NCI-H526 treated with DMSO at 0.1 percent for 48 hours (cell line): ENCODE measurements around the gene G0S2.
A peak's percentile ranks its signal among the peaks of the same experiment; 100 is the strongest.
"Not testable (repeated sequence)": the region's sequence is repeated elsewhere in the genome, so short reads cannot be mapped to it uniquely, and the experiment has no call there.

ENCODE experiments used
- DNase-seq: peaks from one replicate; lab custom pipeline; 2025; lab: John Stamatoyannopoulos, UW

The G0S2 gene

GRCh38 chr1:209678981-209679539, 3.8 kb downstream of the G0S2 start:
- DNase-seq = no peak

GRCh38 chr1:209685821-209686220, 10.6 kb downstream of the G0S2 start:
- DNase-seq = no peak

DNA sequence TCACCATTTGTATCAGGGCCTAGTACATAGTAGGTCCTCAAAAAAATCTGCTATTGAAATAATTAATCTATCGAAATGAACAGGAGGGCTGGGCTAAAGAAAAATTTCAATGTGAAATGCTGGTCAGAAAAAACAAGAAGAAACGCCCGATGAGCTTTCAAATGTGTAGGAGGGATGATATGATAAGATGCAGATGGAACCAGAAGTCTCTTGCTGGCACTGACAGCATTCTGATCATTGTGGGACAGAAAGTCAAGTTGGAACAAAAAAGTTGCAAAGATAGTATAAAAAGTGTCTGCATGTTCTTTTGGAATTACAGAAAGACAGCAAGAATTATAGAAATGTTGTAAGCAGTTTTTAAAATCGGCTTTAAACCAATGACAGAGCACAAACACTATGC, 11.1 kb downstream of the G0S2 start:
- no peak for DNase-seq

GRCh38 chr1:209688746-209689234, 13.6 kb downstream of the G0S2 start:
- DNase-seq = no peak

- no peak for DNase-seq
Measured at GRCh38 chr1:209689477-209689876, 14.3 kb downstream of the G0S2 start.

DNA sequence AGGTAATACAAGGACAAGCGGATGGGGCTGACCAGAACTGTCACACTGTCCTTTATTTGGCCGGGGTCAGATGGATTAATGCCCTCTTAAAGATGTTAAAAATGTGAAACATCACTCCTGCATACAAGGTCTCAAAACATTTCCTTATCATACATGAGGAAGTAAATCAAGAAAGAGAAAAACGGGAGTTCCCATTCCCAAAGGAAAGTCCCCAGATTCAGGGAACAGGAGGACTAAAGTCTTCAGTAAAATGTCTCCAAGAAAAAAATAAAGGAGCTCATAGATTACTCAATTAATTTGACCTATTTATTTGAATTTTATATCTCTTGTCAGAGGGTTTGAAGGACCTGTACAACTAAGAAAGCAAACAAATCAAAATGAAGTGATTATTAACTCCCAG, 16.0 kb downstream of the G0S2 start:
- no peak for DNase-seq

DNA sequence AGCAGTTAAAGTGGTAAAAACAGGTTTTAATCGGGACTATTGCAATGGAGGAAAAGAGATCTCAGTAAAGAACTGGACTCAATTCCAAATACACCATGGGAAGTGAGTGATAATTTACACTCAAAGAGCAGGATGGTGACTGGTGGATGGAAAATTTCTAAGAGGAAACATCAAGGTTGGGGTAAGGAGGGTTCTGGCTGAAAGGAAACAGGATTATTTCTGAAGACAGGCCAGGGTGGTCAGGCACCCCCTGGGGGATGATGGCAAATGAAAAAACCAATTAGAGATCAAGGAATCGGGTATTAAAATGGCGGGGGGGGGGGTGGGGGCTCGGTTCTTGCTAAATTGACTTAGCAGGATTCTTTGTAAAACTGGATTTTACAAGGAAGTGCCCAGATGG, 17.1 kb downstream of the G0S2 start:
- no peak for DNase-seq

- peak; percentile 36 for DNase-seq
Measured at GRCh38 chr1:209692745-209693504, 17.7 kb downstream of the G0S2 start.

DNA sequence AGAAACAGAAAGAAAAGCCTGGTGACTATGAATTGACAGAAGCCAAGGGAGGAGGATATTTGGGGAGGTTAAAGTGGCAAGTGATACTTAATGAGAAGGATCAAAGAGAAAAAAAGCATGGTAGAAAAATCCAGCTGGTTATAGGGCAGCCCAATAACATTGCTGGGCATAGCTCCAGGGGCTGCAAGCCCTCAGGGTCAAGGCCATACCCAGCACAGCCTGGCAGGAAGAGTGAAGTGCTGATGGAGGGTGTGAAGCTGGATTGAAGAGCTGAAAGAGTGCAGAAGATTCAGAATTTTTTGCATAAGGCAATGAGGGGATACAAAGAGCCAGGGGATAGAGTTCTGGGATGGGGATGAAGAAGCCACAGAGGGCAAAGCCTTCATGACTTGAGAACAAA, 21.5 kb downstream of the G0S2 start:
- DNase-seq = no peak

- no peak for DNase-seq
Measured at GRCh38 chr1:209697126-209697525, 21.9 kb downstream of the G0S2 start.

- not testable (repeated sequence) for DNase-seq
Measured at GRCh38 chr1:209700686-209701085, 25.5 kb downstream of the G0S2 start.

DNA sequence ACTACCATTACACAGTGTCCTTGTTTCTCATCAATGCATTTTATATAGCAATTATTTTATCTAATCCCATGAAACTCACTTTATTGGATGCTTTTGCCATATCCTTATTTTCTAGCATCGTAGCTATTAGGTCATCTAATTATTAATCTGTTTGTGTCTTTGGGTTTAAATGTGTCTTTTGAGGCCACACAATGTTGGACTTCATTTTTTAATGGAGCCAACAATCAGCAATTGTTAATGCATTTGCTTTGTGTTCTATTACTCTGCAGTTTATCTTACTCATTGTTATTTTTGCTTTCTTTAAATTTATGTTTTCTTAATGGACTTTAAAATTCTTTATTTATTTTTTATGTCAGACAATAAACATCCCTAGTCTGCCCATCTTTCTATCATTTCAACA, 27.6 kb downstream of the G0S2 start:
- DNase-seq = no peak

GRCh38 chr1:209703834-209704504, 28.8 kb downstream of the G0S2 start:
- DNase-seq = no peak

- DNase-seq = no peak
Measured at GRCh38 chr1:209704584-209704983, 29.4 kb downstream of the G0S2 start, which contains the start of gene HSD11B1. HSD11B1 (plus strand) TSS chr1:209704846; CDS start chr1:209704943, 97 bp downstream.

DNA sequence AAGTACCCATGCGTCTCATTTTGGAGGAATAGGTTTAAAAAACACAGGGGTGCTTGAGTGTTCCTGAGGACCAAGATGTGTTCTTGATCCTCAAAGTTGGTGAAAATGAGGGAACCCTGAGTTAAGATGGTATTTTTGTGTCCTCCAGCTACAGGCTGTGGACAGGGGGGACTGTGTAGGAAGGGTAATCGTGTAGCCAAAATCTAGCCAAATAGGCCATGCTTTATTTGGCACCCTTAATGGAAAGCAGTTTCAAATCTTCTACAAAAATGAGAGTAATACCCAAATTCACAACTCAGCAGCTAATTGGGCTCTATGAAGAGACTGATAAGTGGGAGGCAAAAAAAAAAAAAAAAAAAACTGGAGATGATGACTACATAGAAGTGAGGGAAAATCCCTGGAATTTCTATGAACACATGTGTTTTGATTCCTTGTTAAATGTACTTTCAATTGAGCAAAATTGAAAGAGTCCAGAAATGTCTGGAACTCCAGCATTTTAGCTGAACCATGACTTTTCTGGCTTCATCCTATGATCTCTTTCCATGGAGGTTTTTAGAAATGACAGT, 29.9 kb downstream of the G0S2 start:
- no peak for DNase-seq

DNA sequence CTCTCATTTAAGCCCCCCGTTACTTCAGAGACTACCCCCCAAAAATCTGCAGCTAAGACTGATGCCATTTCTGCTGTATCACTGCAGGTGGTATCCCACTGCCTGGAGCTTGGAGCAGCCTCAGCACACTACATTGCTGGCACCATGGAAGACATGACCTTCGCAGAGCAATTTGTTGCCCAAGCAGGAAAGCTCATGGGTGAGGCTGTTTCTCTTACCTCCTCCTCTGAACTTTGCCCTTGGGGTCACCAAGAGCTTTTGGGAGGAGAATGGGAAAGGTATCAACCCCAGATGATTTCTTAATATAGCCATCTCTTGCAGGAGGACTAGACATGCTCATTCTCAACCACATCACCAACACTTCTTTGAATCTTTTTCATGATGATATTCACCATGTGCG, 31.4 kb downstream of the G0S2 start:
- no peak for DNase-seq

DNA sequence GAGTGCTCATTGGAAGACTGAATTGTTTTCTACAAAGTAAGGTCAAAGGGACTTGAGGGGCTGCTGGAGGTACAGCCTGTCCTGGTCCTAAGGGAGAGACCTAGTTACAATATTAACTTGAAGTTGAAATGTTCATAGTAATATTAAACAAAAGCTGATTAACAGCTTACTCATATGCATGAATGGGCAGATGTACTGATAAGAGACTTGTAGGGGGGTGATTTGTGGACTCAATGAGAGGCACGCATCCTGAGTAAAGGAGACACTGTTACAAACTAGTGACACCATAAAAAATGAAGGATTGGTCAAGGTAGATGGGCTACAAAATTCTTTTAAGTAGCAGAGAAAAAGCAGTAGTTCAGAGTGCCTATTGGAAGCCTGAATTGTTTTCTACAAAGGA, 32.1 kb downstream of the G0S2 start:
- DNase-seq = no peak

GRCh38 chr1:209708297-209708696, 33.1 kb downstream of the G0S2 start:
- no peak for DNase-seq

DNA sequence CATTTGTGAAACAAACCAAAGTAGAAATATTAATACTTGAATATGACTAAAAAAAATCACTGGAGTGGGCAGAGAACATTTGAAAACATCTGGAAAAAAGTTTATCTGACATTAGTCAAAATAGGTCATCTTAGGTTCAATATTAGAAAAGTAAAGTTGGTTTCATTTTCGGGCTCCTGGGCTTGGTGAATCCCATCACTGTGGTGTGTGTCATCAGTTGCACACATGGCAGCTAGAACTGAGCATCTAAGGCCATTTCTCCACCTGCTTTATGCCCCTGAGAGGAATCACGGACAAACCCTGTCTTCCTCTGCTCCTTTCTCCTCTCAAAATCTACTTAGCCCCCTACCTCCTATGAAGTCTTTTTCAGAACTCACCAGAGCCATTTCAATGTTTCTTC, 34.9 kb downstream of the G0S2 start:
- DNase-seq = no peak

- no peak for DNase-seq
Measured at GRCh38 chr1:209710847-209711246, 35.6 kb downstream of the G0S2 start.

- no peak for DNase-seq
Measured at GRCh38 chr1:209714338-209714737, 39.1 kb downstream of the G0S2 start.

- no peak for DNase-seq
Measured at GRCh38 chr1:209715314-209715713, 40.1 kb downstream of the G0S2 start.

- no peak for DNase-seq
Measured at GRCh38 chr1:209717818-209718217, 42.6 kb downstream of the G0S2 start.
